Measurements from ENCODE around the gene SPDYC. TPM values are rescaled to one million over a fixed set of nuclear protein-coding genes. Genes with fewer than 3 reads are reported as not detected.

SPDYC gene
- total and polyA plus RNA-seq, 9 of the 15 experiments (the other 6 are each of a cell fraction or from before 2014, with no cell fraction given), result 4.4 to 18.8 (median 9.2) TPM

GRCh38 chr11:65121865-65122696 is 48.0 kb upstream of the SPDYC start, which contains the start of the genes FAU and MRPL49 (continued):
- TF ChIP-seq SAP30 (IDR thresholded peaks at IDR 0.05; ENCODE audit: borderline replicate concordance, insufficient read depth, low read depth, low read length, poor library complexity, severe bottlenecking) (peak; percentile 53), ATF2 (CRISPR knock-in tag; IDR thresholded peaks at IDR 0.05) (no peak), PRPF4 (IDR thresholded peaks at IDR 0.05; ENCODE audit: insufficient read depth, low read depth, low read length, poor library complexity, severe bottlenecking) (no peak), ZNF280B (CRISPR knock-in tag; IDR thresholded peaks at IDR 0.05) (no peak), PATZ1 (CRISPR knock-in tag; IDR thresholded peaks at IDR 0.05; ENCODE audit: borderline replicate concordance) (no peak)
